ENCODE results near the gene CADM1.

GRCh38 chr11:115470928-115471327 lies 33.3 kb downstream of the CADM1 start:
- TF ChIP-seq POLR2A (IDR thresholded peaks at IDR 0.05): no peak
- TF ChIP-seq CTCF (IDR thresholded peaks at IDR 0.05): no peak
